ENCODE results near the gene KIF25.
"Not testable (repeated sequence)": the region's sequence is repeated elsewhere in the genome, so short reads cannot be mapped to it uniquely, and the experiment has no call there.

The KIF25 gene

GRCh38 chr6:167996424-167997199 lies 859 bp upstream of the KIF25 start:
- no peak for DNase-seq

GRCh38 chr6:167998215-167998614 lies 744 bp downstream of the KIF25 start:
- DNase-seq, result no peak

GRCh38 chr6:168000198-168001028 lies 2.9 kb downstream of the KIF25 start:
- DNase-seq, result no peak

GRCh38 chr6:168001029-168001332 lies 3.5 kb downstream of the KIF25 start:
- DNase-seq, result no peak

GRCh38 chr6:168001514-168001913 lies 4.0 kb downstream of the KIF25 start:
- DNase-seq, result not testable (repeated sequence)

- DNase-seq, result no peak
Observed at GRCh38 chr6:168002804-168003203, 5.3 kb downstream of the KIF25 start.

GRCh38 chr6:168004023-168004422 lies 6.6 kb downstream of the KIF25 start:
- no peak for DNase-seq

GRCh38 chr6:168004945-168005344 lies 7.5 kb downstream of the KIF25 start:
- DNase-seq, result no peak

- no peak for DNase-seq
Observed at GRCh38 chr6:168005796-168006195, 8.3 kb downstream of the KIF25 start.

- DNase-seq, result no peak
Observed at GRCh38 chr6:168007592-168008338, 10.3 kb downstream of the KIF25 start.

- no peak for DNase-seq
Observed at GRCh38 chr6:168009331-168009730, 11.9 kb downstream of the KIF25 start.

GRCh38 chr6:168011291-168011690 lies 13.8 kb downstream of the KIF25 start:
- DNase-seq, result no peak

- no peak for DNase-seq
Observed at GRCh38 chr6:168012431-168013249, 15.2 kb downstream of the KIF25 start.

GRCh38 chr6:168013250-168013915 lies 15.9 kb downstream of the KIF25 start:
- DNase-seq, result no peak

GRCh38 chr6:168014428-168014827 lies 17.0 kb downstream of the KIF25 start:
- DNase-seq, result no peak

GRCh38 chr6:168015009-168015408 lies 17.5 kb downstream of the KIF25 start:
- DNase-seq, result no peak

- DNase-seq, result no peak
Observed at GRCh38 chr6:168015482-168016175, 18.2 kb downstream of the KIF25 start.

- no peak for DNase-seq
Observed at GRCh38 chr6:168016176-168016620, 18.7 kb downstream of the KIF25 start.

GRCh38 chr6:168016721-168017525 lies 19.5 kb downstream of the KIF25 start:
- no peak for DNase-seq

- DNase-seq, result no peak
Observed at GRCh38 chr6:168017629-168018028, 20.2 kb downstream of the KIF25 start.

GRCh38 chr6:168018664-168019063 lies 21.2 kb downstream of the KIF25 start:
- DNase-seq, result no peak
